Measurements from ENCODE around the gene ALK.

Gene ALK

DNA sequence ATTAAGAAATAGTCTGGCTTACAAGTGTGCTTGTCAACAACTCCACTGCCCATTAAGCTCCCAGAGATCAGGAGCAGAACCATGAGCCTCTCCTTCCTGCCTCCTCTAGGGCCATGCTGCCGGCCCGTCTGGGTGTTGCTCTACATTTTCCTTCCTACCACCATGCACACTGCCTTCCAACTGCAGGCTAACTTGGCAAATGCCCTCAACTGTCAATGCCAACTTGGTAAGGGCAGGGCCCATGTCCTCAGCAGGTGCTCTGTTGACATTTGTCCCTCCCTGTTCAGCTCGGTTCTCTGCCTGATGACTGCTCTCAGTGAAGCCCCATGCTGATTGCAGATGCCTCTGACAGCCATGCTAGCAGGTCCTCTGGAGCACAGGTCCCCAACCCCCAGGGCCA, 345.2 kb downstream of the ALK start:
- H3K79me1 ChIP-seq (ENCODE audit: low read depth, low read length) = no peaks in the 10 kb centered on the region
- H2AFZ ChIP-seq (ENCODE audit: low read length) = no peak overlapping the region
- peak overlapping the region; percentile 33 for H3K18ac ChIP-seq (ENCODE audit: low read length)
- H3K9ac ChIP-seq (ENCODE audit: low read depth, low read length, poor library complexity) = no peak overlapping the region
- no CpG with 5 or more reads among the region's 3 CpGs for WGBS, 2 donors (ENCODE audit: extremely low coverage in 2 of 2, insufficient read length in 2 of 2, insufficient replicate concordance in 1 of 2)
- H3K27me3 ChIP-seq (ENCODE audit: control insufficient read depth in 3 of 3, insufficient read depth in 3 of 3, low read depth in 1 of 3, low read length in 3 of 3) = no peaks in the 10 kb centered on the region
- no peaks in the 10 kb centered on the region for H3K9me3 ChIP-seq (replicated peaks in 1 of 2; ENCODE audit: control insufficient read depth in 2 of 2, insufficient read depth in 1 of 2, low read depth in 1 of 2, low read length in 2 of 2)
- no peak overlapping the region for H2BK12ac ChIP-seq (ENCODE audit: low read length)
- no peak overlapping the region for H2BK120ac ChIP-seq (ENCODE audit: low read depth, low read length)
- no peak overlapping the region for H3K27ac ChIP-seq (replicated peaks; ENCODE audit: low read length)
- H3K36me3 ChIP-seq (replicated peaks in 1 of 2; ENCODE audit: control insufficient read depth in 2 of 2, insufficient read depth in 2 of 2, low read length in 2 of 2) = no peaks in the 10 kb centered on the region
- no peak for DNase-seq (ENCODE audit: low spot score)
- H3K23ac ChIP-seq (ENCODE audit: low read depth, low read length, poor library complexity) = no peak overlapping the region
- H4K91ac ChIP-seq (ENCODE audit: low read depth, low read length, poor library complexity) = no peak overlapping the region
- H3K4me3 ChIP-seq (ENCODE audit: low read length in 2 of 2) = peak overlapping the region in 1 of 2 donors; percentile 6
- H3K14ac ChIP-seq (ENCODE audit: low read length) = no peak overlapping the region
- H3K4ac ChIP-seq (ENCODE audit: low read length) = no peak overlapping the region
- no peak overlapping the region for H2BK5ac ChIP-seq (ENCODE audit: low read length)
- H3K4me2 ChIP-seq (ENCODE audit: insufficient read depth, low read length, poor library complexity, severe bottlenecking) = no peak overlapping the region
- peak overlapping the region; percentile 87 for H4K8ac ChIP-seq (ENCODE audit: low read depth, low read length)
- no peak overlapping the region for H2BK15ac ChIP-seq (ENCODE audit: low read length)
- no peak overlapping the region for H2AK5ac ChIP-seq (ENCODE audit: low read depth, low read length)
- H3K4me1 ChIP-seq (ENCODE audit: control insufficient read depth in 2 of 2, insufficient read depth in 1 of 2, low read depth in 1 of 2, low read length in 2 of 2) = peaks cover 0 to 3% of the 10 kb centered on the region in 2 donors

DNA sequence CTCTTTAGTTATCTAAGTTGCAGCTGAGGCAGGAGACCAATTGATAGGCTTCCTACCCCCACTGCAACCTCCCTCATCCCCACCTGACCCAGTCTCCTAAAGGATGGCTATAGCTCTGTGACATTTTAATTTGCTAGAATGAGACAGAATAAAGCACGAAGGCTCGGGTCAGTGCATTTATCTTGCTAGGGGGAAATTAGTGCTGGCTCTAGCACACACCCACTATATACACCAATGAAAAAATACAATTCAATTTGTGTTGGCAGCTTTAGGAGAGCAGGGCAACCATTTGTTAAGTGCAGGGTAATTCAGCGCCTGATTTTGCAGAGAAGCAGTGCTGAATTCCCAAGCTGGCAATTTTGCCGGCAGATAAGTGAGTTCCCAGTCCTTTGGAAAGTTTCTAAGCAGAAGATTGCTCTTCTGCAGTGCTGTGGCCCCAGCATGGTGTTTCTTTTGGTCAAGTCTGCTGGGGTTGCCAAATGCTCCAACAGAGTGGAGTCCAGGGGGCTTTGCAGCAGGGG, 346.0 kb downstream of the ALK start:
- Histone ChIP-seq H2BK120ac (ENCODE audit: low read depth, low read length) (no peak overlapping the region), H3K4ac (ENCODE audit: low read length) (no peak overlapping the region), H3K14ac (ENCODE audit: low read length) (no peak overlapping the region), H2BK5ac (ENCODE audit: low read length) (no peak overlapping the region), H3K18ac (ENCODE audit: low read length) (no peak overlapping the region), H2AK5ac (ENCODE audit: low read depth, low read length) (no peak overlapping the region), H4K8ac (ENCODE audit: low read depth, low read length) (no peak overlapping the region), H2BK12ac (ENCODE audit: low read length) (no peak overlapping the region), H4K91ac (ENCODE audit: low read depth, low read length, poor library complexity) (no peak overlapping the region), H3K4me3 (ENCODE audit: low read length in 2 of 2) (no peak overlapping the region), H3K4me2 (ENCODE audit: insufficient read depth, low read length, poor library complexity, severe bottlenecking) (no peak overlapping the region), H3K9ac (ENCODE audit: low read depth, low read length, poor library complexity) (no peak overlapping the region), H3K9me3 (replicated peaks in 1 of 2; ENCODE audit: control insufficient read depth in 2 of 2, insufficient read depth in 1 of 2, low read depth in 1 of 2, low read length in 2 of 2) (no peaks in the 10 kb centered on the region), H3K27me3 (ENCODE audit: control insufficient read depth in 3 of 3, insufficient read depth in 3 of 3, low read depth in 1 of 3, low read length in 3 of 3) (no peaks in the 10 kb centered on the region), H2BK15ac (ENCODE audit: low read length) (no peak overlapping the region), H3K23ac (ENCODE audit: low read depth, low read length, poor library complexity) (no peak overlapping the region), H3K4me1 (ENCODE audit: control insufficient read depth in 2 of 2, insufficient read depth in 1 of 2, low read depth in 1 of 2, low read length in 2 of 2) (peaks cover 0 to 3% of the 10 kb centered on the region in 2 donors), H3K79me1 (ENCODE audit: low read depth, low read length) (no peaks in the 10 kb centered on the region), H3K27ac (replicated peaks; ENCODE audit: low read length) (no peak overlapping the region), H3K36me3 (replicated peaks in 1 of 2; ENCODE audit: control insufficient read depth in 2 of 2, insufficient read depth in 2 of 2, low read length in 2 of 2) (no peaks in the 10 kb centered on the region), H2AFZ (ENCODE audit: low read length) (no peak overlapping the region)
- DNase-seq (ENCODE audit: low spot score) = no peak
- WGBS, 2 donors (ENCODE audit: extremely low coverage in 2 of 2, insufficient read length in 2 of 2, insufficient replicate concordance in 1 of 2) = no CpG with 5 or more reads among the region's 4 CpGs

DNA sequence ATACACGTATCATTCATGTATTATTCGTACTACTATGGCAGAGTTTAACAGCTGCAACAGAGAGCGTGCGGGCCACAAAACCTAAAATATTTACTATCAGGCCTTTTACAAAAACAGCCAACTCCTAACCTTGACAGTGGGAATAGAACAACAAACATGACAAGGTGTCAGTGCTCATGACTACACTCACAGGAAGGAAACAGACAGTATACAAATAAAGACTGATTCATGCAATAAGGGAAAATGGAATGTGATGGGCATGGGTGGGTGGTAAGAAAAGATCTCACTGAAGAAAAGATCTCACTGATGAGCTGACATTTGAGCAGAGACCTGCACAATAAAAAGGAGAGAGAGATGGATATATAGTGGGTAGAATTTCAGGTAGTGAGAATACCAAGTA, 347.8 kb downstream of the ALK start:
- Histone ChIP-seq H3K4ac (ENCODE audit: low read length) (no peak overlapping the region), H2AFZ (ENCODE audit: low read length) (no peak overlapping the region), H3K23ac (ENCODE audit: low read depth, low read length, poor library complexity) (no peak overlapping the region), H3K4me1 (ENCODE audit: control insufficient read depth in 2 of 2, insufficient read depth in 1 of 2, low read depth in 1 of 2, low read length in 2 of 2) (peaks cover 0 to 3% of the 10 kb centered on the region in 2 donors), H3K27ac (replicated peaks; ENCODE audit: low read length) (no peak overlapping the region), H4K91ac (ENCODE audit: low read depth, low read length, poor library complexity) (no peak overlapping the region), H2AK5ac (ENCODE audit: low read depth, low read length) (no peak overlapping the region), H2BK15ac (ENCODE audit: low read length) (no peak overlapping the region), H2BK5ac (ENCODE audit: low read length) (no peak overlapping the region), H3K14ac (ENCODE audit: low read length) (no peak overlapping the region), H3K79me1 (ENCODE audit: low read depth, low read length) (no peaks in the 10 kb centered on the region), H3K18ac (ENCODE audit: low read length) (no peak overlapping the region), H3K9me3 (replicated peaks in 1 of 2; ENCODE audit: control insufficient read depth in 2 of 2, insufficient read depth in 1 of 2, low read depth in 1 of 2, low read length in 2 of 2) (no peaks in the 10 kb centered on the region), H2BK120ac (ENCODE audit: low read depth, low read length) (no peak overlapping the region), H3K4me3 (ENCODE audit: low read length in 2 of 2) (no peak overlapping the region), H4K8ac (ENCODE audit: low read depth, low read length) (no peak overlapping the region), H3K9ac (ENCODE audit: low read depth, low read length, poor library complexity) (no peak overlapping the region), H3K4me2 (ENCODE audit: insufficient read depth, low read length, poor library complexity, severe bottlenecking) (no peak overlapping the region), H3K36me3 (replicated peaks in 1 of 2; ENCODE audit: control insufficient read depth in 2 of 2, insufficient read depth in 2 of 2, low read length in 2 of 2) (no peaks in the 10 kb centered on the region), H3K27me3 (ENCODE audit: control insufficient read depth in 3 of 3, insufficient read depth in 3 of 3, low read depth in 1 of 3, low read length in 3 of 3) (no peaks in the 10 kb centered on the region), H2BK12ac (ENCODE audit: low read length) (no peak overlapping the region)
- no CpG with 5 or more reads among the region's 4 CpGs for WGBS, 2 donors (ENCODE audit: extremely low coverage in 2 of 2, insufficient read length in 2 of 2, insufficient replicate concordance in 1 of 2)
- no peak for DNase-seq (ENCODE audit: low spot score)

DNA sequence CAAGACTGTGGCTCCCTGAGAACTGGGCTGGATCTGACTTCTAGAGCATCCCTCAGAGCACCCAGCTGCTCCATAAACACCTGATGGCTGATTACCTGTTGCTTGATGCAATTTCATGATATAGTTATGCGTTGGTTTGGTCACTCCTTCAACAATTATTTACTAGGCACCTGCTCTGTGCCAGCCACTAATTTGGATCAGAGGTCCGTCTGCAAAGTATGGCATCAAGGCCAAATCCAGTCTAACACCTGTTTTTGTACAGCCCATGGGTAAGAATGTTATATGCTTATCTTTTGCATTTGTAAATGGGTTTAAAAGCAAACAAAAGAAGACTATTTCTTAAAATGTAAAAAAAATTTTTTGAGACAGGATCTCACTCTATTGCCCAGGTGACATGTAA, 348.2 kb downstream of the ALK start:
- H2AFZ ChIP-seq (ENCODE audit: low read length) = no peak overlapping the region
- no peaks in the 10 kb centered on the region for H3K27me3 ChIP-seq (ENCODE audit: control insufficient read depth in 3 of 3, insufficient read depth in 3 of 3, low read depth in 1 of 3, low read length in 3 of 3)
- H3K36me3 ChIP-seq (replicated peaks in 1 of 2; ENCODE audit: control insufficient read depth in 2 of 2, insufficient read depth in 2 of 2, low read length in 2 of 2) = no peaks in the 10 kb centered on the region
- no peak overlapping the region for H3K27ac ChIP-seq (replicated peaks; ENCODE audit: low read length)
- no peaks in the 10 kb centered on the region for H3K79me1 ChIP-seq (ENCODE audit: low read depth, low read length)
- no peak overlapping the region for H3K9ac ChIP-seq (ENCODE audit: low read depth, low read length, poor library complexity)
- H3K4ac ChIP-seq (ENCODE audit: low read length) = no peak overlapping the region
- H2BK5ac ChIP-seq (ENCODE audit: low read length) = no peak overlapping the region
- H4K8ac ChIP-seq (ENCODE audit: low read depth, low read length) = no peak overlapping the region
- no peaks in the 10 kb centered on the region for H3K9me3 ChIP-seq (replicated peaks in 1 of 2; ENCODE audit: control insufficient read depth in 2 of 2, insufficient read depth in 1 of 2, low read depth in 1 of 2, low read length in 2 of 2)
- no CpG with 5 or more reads among the region's 2 CpGs for WGBS, 2 donors (ENCODE audit: extremely low coverage in 2 of 2, insufficient read length in 2 of 2, insufficient replicate concordance in 1 of 2)
- no peak overlapping the region for H2BK120ac ChIP-seq (ENCODE audit: low read depth, low read length)
- no peak overlapping the region for H2AK5ac ChIP-seq (ENCODE audit: low read depth, low read length)
- no peak overlapping the region for H2BK15ac ChIP-seq (ENCODE audit: low read length)
- no peak for DNase-seq (ENCODE audit: low spot score)
- H2BK12ac ChIP-seq (ENCODE audit: low read length) = no peak overlapping the region
- peaks cover 0 to 3% of the 10 kb centered on the region in 2 donors for H3K4me1 ChIP-seq (ENCODE audit: control insufficient read depth in 2 of 2, insufficient read depth in 1 of 2, low read depth in 1 of 2, low read length in 2 of 2)
- H3K18ac ChIP-seq (ENCODE audit: low read length) = no peak overlapping the region
- no peak overlapping the region for H3K23ac ChIP-seq (ENCODE audit: low read depth, low read length, poor library complexity)
- H3K4me2 ChIP-seq (ENCODE audit: insufficient read depth, low read length, poor library complexity, severe bottlenecking) = no peak overlapping the region
- H3K4me3 ChIP-seq (ENCODE audit: low read length in 2 of 2) = no peak overlapping the region
- no peak overlapping the region for H3K14ac ChIP-seq (ENCODE audit: low read length)
- no peak overlapping the region for H4K91ac ChIP-seq (ENCODE audit: low read depth, low read length, poor library complexity)

Data from neuronal stem cell (in vitro differentiated cells).